WTC11 (cell line): Measurements from ENCODE around the gene SLC35E3. TPM values are rescaled to one million over a fixed set of nuclear protein-coding genes. Genes with fewer than 3 reads are reported as not detected.

Source experiments
- ATAC-seq: fragments of 200-7000 bp; cut with Tn5 transposase; 2 replicates; pipeline ENCODE4 v1.10.0; 2021; ENCODE audit warnings: mild to moderate bottlenecking, moderate library complexity
- CTCF ChIA-PET: fragments of 300-600 bp; sonication (Branson Sonifier 250); formaldehyde crosslinking; loops from one replicate; lab custom pipeline; 2021; ENCODE audit warnings: antibody characterized with exemption; lab: Charles Lee
- POLR2A ChIA-PET: fragments of 350-600 bp; sonication (Branson Sonifier 250); formaldehyde crosslinking; loops from one replicate; lab custom pipeline; 2021; ENCODE audit warnings: antibody characterized with exemption; lab: Charles Lee
- DNase-seq: peaks from one replicate; pipeline ENCODE4 v3.0.0; 2021; ENCODE audit warnings: low spot score
- H3K27ac Mint-ChIP-seq: 2 replicates; pipeline ENCODE4 v1.8.0; 2021; ENCODE audit warnings: mixed read lengths
- H3K27me3 Mint-ChIP-seq: 2 replicates; pipeline ENCODE4 v1.8.0; 2021; ENCODE audit warnings: low read depth, mild to moderate bottlenecking, moderate library complexity, mixed read lengths
- H3K36me3 Mint-ChIP-seq: 2 replicates; pipeline ENCODE4 v1.8.0; 2021; ENCODE audit warnings: mixed read lengths
- H3K4me1 Mint-ChIP-seq: 2 replicates; pipeline ENCODE4 v1.8.0; 2022; ENCODE audit warnings: mixed read lengths
- H3K4me3 Mint-ChIP-seq: 2 replicates; pipeline ENCODE4 v1.8.0; 2021; ENCODE audit warnings: mild to moderate bottlenecking, moderate library complexity, mixed read lengths
- H3K9me3 Mint-ChIP-seq: 2 replicates; pipeline ENCODE4 v1.8.0; 2021; ENCODE audit warnings: mixed read lengths
- ARID4B ChIP-seq: sonication (generic); formaldehyde crosslinking; IDR thresholded peaks from 2 replicates; pipeline ENCODE4 v1.8.0; 2023; ENCODE audit warnings: missing genetic modification reagents, mild to moderate bottlenecking, borderline replicate concordance
- CTCF ChIP-seq: fragments of 200-600 bp; IDR thresholded peaks from 2 replicates; pipeline ENCODE4 v1.8.0; 2022; ENCODE audit warnings: antibody characterized with exemption
- ELF4 ChIP-seq: sonication (generic); formaldehyde crosslinking; IDR thresholded peaks from 2 replicates; pipeline ENCODE4 v1.8.1; 2022; ENCODE audit warnings: low read depth, mild to moderate bottlenecking, moderate library complexity, missing genetic modification reagents
- FOXK1 ChIP-seq: sonication (generic); formaldehyde crosslinking; IDR thresholded peaks from 2 replicates; pipeline ENCODE4 v1.8.0; 2022; ENCODE audit warnings: mild to moderate bottlenecking, moderate library complexity, missing genetic modification reagents
- JUN ChIP-seq: sonication (generic); formaldehyde crosslinking; IDR thresholded peaks from 2 replicates; pipeline ENCODE4 v1.8.0; 2023; ENCODE audit warnings: mild to moderate bottlenecking, missing genetic modification reagents
- KAT7 ChIP-seq: sonication (generic); formaldehyde crosslinking; IDR thresholded peaks from 2 replicates; pipeline ENCODE4 v1.8.1; 2023; ENCODE audit warnings: missing genetic modification reagents, mild to moderate bottlenecking, borderline replicate concordance
- NFE2L1 ChIP-seq: sonication (generic); formaldehyde crosslinking; IDR thresholded peaks from 2 replicates; pipeline ENCODE4 v1.8.1; 2023; ENCODE audit warnings: missing genetic modification reagents
- NR1H2 ChIP-seq: sonication (generic); formaldehyde crosslinking; IDR thresholded peaks from 2 replicates; pipeline ENCODE4 v1.9.0; 2021; ENCODE audit warnings: mild to moderate bottlenecking, moderate library complexity, missing genetic modification reagents
- SP1 ChIP-seq: sonication (generic); formaldehyde crosslinking; conservative IDR thresholded peaks from 2 replicates; pipeline ENCODE4 v1.8.1; 2022; ENCODE audit warnings: missing genetic modification reagents
- TP53 ChIP-seq: sonication (generic); formaldehyde crosslinking; IDR thresholded peaks from 2 replicates; pipeline ENCODE4 v1.8.1; 2023; ENCODE audit warnings: mild to moderate bottlenecking, missing genetic modification reagents
- USF2 ChIP-seq: sonication (generic); formaldehyde crosslinking; IDR thresholded peaks from 2 replicates; pipeline ENCODE4 v1.8.1; 2023; ENCODE audit warnings: mild to moderate bottlenecking, missing genetic modification reagents, moderate library complexity
- ZBTB21 ChIP-seq: sonication (generic); formaldehyde crosslinking; IDR thresholded peaks from 2 replicates; pipeline ENCODE4 v1.8.1; 2023; ENCODE audit warnings: mild to moderate bottlenecking, missing genetic modification reagents, borderline replicate concordance
- ZNF138 ChIP-seq: sonication (generic); formaldehyde crosslinking; conservative IDR thresholded peaks from 2 replicates; pipeline ENCODE4 v1.8.1; 2022; ENCODE audit warnings: mild to moderate bottlenecking, moderate library complexity, missing genetic modification reagents
- ZNF317 ChIP-seq: sonication (generic); formaldehyde crosslinking; IDR thresholded peaks from 2 replicates; pipeline ENCODE4 v1.8.1; 2023; ENCODE audit warnings: low read depth, mild to moderate bottlenecking, moderate library complexity, missing genetic modification reagents, borderline replicate concordance
- ZNF396 ChIP-seq: fragments of 250-450 bp; sonication (Bioruptor Pico); IDR thresholded peaks from 2 replicates; pipeline ENCODE4 v1.8.0; 2021; ENCODE audit warnings: mild to moderate bottlenecking, moderate library complexity, borderline replicate concordance
- ZNF416 ChIP-seq: fragments of 250-450 bp; sonication (Bioruptor Pico); IDR thresholded peaks from 2 replicates; pipeline ENCODE4 v1.9.0; 2021; ENCODE audit warnings: mild to moderate bottlenecking, inconsistent platforms
- total RNA-seq: library from RNA; stranded (reverse); gene quantifications from 3 replicates; pipeline ENCODE4 v1.2.3, GENCODE V29; 2021
- TF ChIP-seq, protein P1 (sequence below): sonication (generic); formaldehyde crosslinking; IDR thresholded peaks from 2 replicates; pipeline ENCODE4 v1.8.1; 2022; ENCODE audit warnings: mild to moderate bottlenecking, moderate library complexity, missing genetic modification reagents
- TF ChIP-seq, protein P2 (sequence below): sonication (generic); formaldehyde crosslinking; IDR thresholded peaks from 2 replicates; pipeline ENCODE4 v1.8.1; 2022; ENCODE audit warnings: low read depth, mild to moderate bottlenecking, moderate library complexity, missing genetic modification reagents, borderline replicate concordance
- TF ChIP-seq, protein P3 (sequence below): sonication (generic); formaldehyde crosslinking; conservative IDR thresholded peaks from 2 replicates; pipeline ENCODE4 v1.8.1; 2023; ENCODE audit warnings: mild to moderate bottlenecking, low read depth, missing genetic modification reagents, moderate library complexity

SLC35E3 gene
- total RNA-seq, 1 experiment from 2014 or later, result 11.3 TPM

DNA sequence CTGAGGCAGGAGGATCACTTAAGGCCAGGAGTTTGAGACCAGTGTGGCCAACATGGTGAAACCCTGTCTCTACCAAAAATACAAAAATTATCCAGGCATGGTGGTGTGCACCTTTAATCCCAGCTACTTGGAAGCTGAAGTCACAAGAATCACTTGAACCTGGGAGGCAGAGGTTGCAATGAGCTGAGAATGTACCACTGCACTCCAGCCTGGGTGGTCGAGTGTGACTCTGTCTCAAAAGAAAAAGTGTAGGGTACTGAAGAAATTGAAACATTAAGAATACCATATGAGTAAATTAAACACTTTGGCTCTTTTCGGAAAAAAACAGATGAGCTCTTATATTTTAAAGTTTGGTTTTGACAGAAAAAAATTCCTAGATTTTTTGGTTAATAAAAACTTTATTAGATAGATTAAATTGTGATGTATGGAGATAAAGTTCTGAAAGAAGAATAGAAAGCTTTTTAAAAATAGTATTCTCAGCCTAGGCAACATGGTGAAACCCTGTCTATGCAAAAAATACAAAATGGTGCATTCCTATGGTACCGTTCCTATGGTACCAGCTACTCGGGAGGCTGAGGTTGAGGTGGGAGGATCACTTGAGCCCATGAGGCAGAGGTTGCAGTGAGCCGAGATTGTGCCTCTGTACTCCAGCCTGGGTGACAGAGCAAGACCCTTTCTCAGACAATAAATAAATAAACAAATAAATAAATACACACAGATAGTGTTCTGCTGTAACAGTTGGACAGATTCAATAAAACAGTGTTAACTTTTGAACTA is 82.1 kb downstream of the SLC35E3 start:
- peaks cover 17% of the 10 kb centered on the region for H3K4me1 Mint-ChIP-seq
- peaks cover 62% of the 10 kb centered on the region for H3K36me3 Mint-ChIP-seq
- ChIA-PET POLR2A (interaction anchor here (1.1 kb wide), 1 partner anchor 11 kb away, joined by 4 read pairs; no protein-coding TSS in a partner anchor), CTCF (no interaction called here)
- TF ChIP-seq TP53 (CRISPR knock-in tag) (no peak), USF2 (no peak), KAT7 (CRISPR knock-in tag) (no peak), ZNF317 (no peak), NFE2L1 (CRISPR knock-in tag) (no peak), JUN (CRISPR knock-in tag) (no peak)
- TF ChIP-seq, protein P1, sequence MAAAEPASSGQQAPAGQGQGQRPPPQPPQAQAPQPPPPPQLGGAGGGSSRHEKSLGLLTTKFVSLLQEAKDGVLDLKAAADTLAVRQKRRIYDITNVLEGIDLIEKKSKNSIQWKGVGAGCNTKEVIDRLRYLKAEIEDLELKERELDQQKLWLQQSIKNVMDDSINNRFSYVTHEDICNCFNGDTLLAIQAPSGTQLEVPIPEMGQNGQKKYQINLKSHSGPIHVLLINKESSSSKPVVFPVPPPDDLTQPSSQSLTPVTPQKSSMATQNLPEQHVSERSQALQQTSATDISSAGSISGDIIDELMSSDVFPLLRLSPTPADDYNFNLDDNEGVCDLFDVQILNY, result no peak
- H3K9me3 Mint-ChIP-seq, result no peaks in the 10 kb centered on the region
- DNase-seq (no peak), ATAC-seq (no peak)
- H3K4me3 Mint-ChIP-seq, result no peak overlapping the region
- H3K27me3 Mint-ChIP-seq, result no peaks in the 10 kb centered on the region
- H3K27ac Mint-ChIP-seq, result no peak overlapping the region

DNA sequence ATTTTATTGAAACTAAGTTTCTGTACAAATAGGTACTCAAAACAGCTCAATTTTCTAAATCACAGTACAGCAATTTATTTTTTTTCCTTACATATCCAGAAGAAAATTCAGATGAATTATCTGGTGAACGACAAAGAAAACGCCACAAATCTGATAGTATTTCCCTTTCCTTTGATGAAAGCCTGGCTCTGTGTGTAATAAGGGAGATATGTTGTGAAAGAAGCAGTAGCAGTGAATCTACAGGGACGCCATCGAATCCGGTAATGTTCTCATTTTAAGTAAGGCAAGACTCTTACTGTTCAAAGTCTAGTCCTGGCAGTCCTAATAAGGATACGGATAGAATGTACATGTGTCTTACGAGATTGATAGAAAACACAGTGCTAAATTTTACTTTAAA is 82.7 kb downstream of the SLC35E3 start:
- no peak for ATAC-seq
- H3K4me3 Mint-ChIP-seq, result no peak overlapping the region
- ChIA-PET CTCF (no interaction called here), POLR2A (interaction anchor here (1.1 kb wide), 1 partner anchor 12 kb away, joined by 4 read pairs; no protein-coding TSS in a partner anchor)
- TF ChIP-seq SP1 (no peak), ELF4 (CRISPR knock-in tag) (no peak), TP53 (CRISPR knock-in tag) (no peak), CTCF (no peak), ARID4B (CRISPR knock-in tag) (no peak), ZNF396 (CRISPR knock-in tag) (no peak), ZNF138 (CRISPR knock-in tag) (no peak), ZBTB21 (CRISPR knock-in tag) (no peak), ZNF416 (no peak), NR1H2 (CRISPR knock-in tag) (no peak), JUN (CRISPR knock-in tag) (no peak), FOXK1 (CRISPR knock-in tag) (no peak)
- TF ChIP-seq, protein P2, sequence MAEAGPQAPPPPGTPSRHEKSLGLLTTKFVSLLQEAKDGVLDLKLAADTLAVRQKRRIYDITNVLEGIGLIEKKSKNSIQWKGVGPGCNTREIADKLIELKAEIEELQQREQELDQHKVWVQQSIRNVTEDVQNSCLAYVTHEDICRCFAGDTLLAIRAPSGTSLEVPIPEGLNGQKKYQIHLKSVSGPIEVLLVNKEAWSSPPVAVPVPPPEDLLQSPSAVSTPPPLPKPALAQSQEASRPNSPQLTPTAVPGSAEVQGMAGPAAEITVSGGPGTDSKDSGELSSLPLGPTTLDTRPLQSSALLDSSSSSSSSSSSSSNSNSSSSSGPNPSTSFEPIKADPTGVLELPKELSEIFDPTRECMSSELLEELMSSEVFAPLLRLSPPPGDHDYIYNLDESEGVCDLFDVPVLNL (CRISPR knock-in tag), result no peak
- TF ChIP-seq, protein P3, sequence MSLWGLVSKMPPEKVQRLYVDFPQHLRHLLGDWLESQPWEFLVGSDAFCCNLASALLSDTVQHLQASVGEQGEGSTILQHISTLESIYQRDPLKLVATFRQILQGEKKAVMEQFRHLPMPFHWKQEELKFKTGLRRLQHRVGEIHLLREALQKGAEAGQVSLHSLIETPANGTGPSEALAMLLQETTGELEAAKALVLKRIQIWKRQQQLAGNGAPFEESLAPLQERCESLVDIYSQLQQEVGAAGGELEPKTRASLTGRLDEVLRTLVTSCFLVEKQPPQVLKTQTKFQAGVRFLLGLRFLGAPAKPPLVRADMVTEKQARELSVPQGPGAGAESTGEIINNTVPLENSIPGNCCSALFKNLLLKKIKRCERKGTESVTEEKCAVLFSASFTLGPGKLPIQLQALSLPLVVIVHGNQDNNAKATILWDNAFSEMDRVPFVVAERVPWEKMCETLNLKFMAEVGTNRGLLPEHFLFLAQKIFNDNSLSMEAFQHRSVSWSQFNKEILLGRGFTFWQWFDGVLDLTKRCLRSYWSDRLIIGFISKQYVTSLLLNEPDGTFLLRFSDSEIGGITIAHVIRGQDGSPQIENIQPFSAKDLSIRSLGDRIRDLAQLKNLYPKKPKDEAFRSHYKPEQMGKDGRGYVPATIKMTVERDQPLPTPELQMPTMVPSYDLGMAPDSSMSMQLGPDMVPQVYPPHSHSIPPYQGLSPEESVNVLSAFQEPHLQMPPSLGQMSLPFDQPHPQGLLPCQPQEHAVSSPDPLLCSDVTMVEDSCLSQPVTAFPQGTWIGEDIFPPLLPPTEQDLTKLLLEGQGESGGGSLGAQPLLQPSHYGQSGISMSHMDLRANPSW, result no peak
- H3K9me3 Mint-ChIP-seq, result no peaks in the 10 kb centered on the region
- peaks cover 17% of the 10 kb centered on the region for H3K4me1 Mint-ChIP-seq
- peaks cover 57% of the 10 kb centered on the region for H3K36me3 Mint-ChIP-seq
- no peak for DNase-seq
- H3K27ac Mint-ChIP-seq, result no peak overlapping the region
- H3K27me3 Mint-ChIP-seq, result no peaks in the 10 kb centered on the region
